Lung (tissue), 12 donors: ENCODE data around the gene MRM2. TPM values are rescaled to one million over a fixed set of nuclear protein-coding genes. Genes with fewer than 3 reads are reported as not detected.

ENCODE experiments used
- ATAC-seq: fragments of 200-7000 bp; cut with Tn5 transposase; one replicate; pipeline ENCODE4 v1.9.1; 2020; ENCODE audit warnings: moderate number of reproducible peaks; ENCODE audit not compliant: insufficient read depth, low FRiP score
- DNase-seq, 3 donors: peaks; one replicate each; pipeline ENCODE4 v3.0.0-alpha.2; 2013 to 2017
- H3K27ac ChIP-seq, 2 donors: one replicate each; pipeline ENCODE4 v1.5.1; 2013; ENCODE audit warnings: mild to moderate bottlenecking in 2 of 2, moderate library complexity in 2 of 2, control low read depth in 1 of 2, inconsistent platforms in 1 of 2, low read depth in 1 of 2, low read length in 1 of 2
- H3K27me3 ChIP-seq, 3 donors: one replicate each; pipeline ENCODE4 v1.5.1; 2013; ENCODE audit warnings: low read length in 2 of 3; ENCODE audit not compliant: control insufficient read depth in 3 of 3, insufficient read depth in 3 of 3
- H3K36me3 ChIP-seq, 4 donors: one replicate each; pipeline ENCODE4 v1.5.1; 2013; ENCODE audit warnings: low read length in 4 of 4, mild to moderate bottlenecking in 1 of 4, moderate library complexity in 1 of 4; ENCODE audit not compliant: control insufficient read depth in 4 of 4, insufficient read depth in 4 of 4
- H3K4me1 ChIP-seq, 5 donors: one replicate each; pipeline ENCODE4 v1.5.1; 2013; ENCODE audit warnings: low read length in 5 of 5, mild to moderate bottlenecking in 2 of 5, moderate library complexity in 1 of 5; ENCODE audit not compliant: control insufficient read depth in 5 of 5, insufficient read depth in 5 of 5
- H3K4me3 ChIP-seq: one replicate; pipeline ENCODE4 v1.5.1; 2013; ENCODE audit warnings: mild to moderate bottlenecking, control low read depth, moderate library complexity
- H3K9ac ChIP-seq, 2 donors: one replicate each; pipeline ENCODE4 v1.5.1; 2013; ENCODE audit warnings: low read length in 2 of 2, control low read depth in 1 of 2; ENCODE audit not compliant: insufficient read depth in 1 of 2
- H3K9me3 ChIP-seq, 4 donors: one replicate each; pipeline ENCODE4 v1.5.1; 2013; ENCODE audit warnings: low read length in 3 of 4, mild to moderate bottlenecking in 1 of 4, moderate library complexity in 1 of 4; ENCODE audit not compliant: control insufficient read depth in 4 of 4, insufficient read depth in 3 of 4
- CTCF ChIP-seq: IDR thresholded peaks from 2 replicates; pipeline ENCODE4 v1.5.1; 2012; ENCODE audit warnings: mild to moderate bottlenecking; ENCODE audit errors: control extremely low read depth, extremely low read depth
- WGBS, 2 donors: extraction: QIAGEN DNeasy Blood & Tissue Kit; methylation state at CpG; one replicate each; pipeline ENCODE4 v1.1.7; 2013; 5-methylcytosine and 5-hydroxymethylcytosine counted together
- polyA plus RNA-seq, 2 donors: library from polyadenylated mRNA; stranded (reverse); fragments of 200-250 nt; gene quantifications; one replicate each; pipeline ENCODE4 v1.2.1, GENCODE V29; 2013
- total RNA-seq, 2 donors: library from RNA; depleted of rRNA in 1 of 2; stranded (reverse); fragments of >200 nt in 1 of 2; gene quantifications; one replicate each; pipeline ENCODE4 v1.2.1, GENCODE V29; 2014 to 2021
- donor health status: control.
- donor health status: control.
- donor health status: Bipolar disorder and iron deficiency.
- donor health status: healthy.
- donor health status: DM: yes; HTN: yes; CAD: no.

The MRM2 gene
- total and polyA plus RNA-seq, 4 donors: 18.7 to 25.5 (median 23.1) TPM

- Histone ChIP-seq H3K36me3 (peaks cover 0 to 49% (median 5%) of the 10 kb centered on the region in 4 donors), H3K27me3 (no peaks in the 10 kb centered on the region), H3K4me1 (peaks cover 0 to 3% (median 0%) of the 10 kb centered on the region in 5 donors), H3K4me3 (no peak overlapping the region), H3K9ac (no peak overlapping the region), H3K9me3 (no peaks in the 10 kb centered on the region), H3K27ac (no peak overlapping the region)
- 94 to 95% methylated on average over 16 to 17 of the region's 17 CpGs for WGBS, 2 donors
- no peak for TF ChIP-seq CTCF
- ATAC-seq (no peak), DNase-seq (no peak)
These were observed 15.6 kb upstream of the MRM2 start for GRCh38 chr7:2257651-2258050.

DNA sequence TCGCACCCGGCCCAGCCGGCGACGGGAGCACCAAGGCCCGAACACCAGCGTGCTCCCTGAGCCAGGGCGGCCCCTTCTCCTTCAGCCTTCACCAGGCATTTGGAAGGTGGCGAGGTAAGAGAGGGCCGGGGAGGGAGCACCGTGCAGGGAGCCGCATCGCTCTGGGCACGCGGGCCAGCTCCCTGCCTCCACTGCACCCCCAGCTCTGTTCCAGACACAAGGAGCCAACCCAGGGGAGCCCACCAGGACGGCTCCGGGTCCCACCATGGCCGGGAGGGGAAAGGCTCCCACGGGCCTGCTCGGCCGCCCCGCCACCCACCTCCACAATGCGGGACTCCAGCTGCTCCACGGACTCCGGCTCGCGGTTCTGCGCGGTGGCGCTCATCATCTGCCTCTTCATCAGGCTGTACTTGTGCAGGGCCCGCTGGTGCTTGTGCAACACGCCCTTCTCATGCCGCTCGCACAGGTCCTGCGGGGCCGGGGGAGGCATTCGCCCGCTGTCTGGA lies 15.1 kb upstream of the MRM2 start:
- TF ChIP-seq CTCF: no peak
- Histone ChIP-seq H3K36me3 (peaks cover 0 to 46% (median 5%) of the 10 kb centered on the region in 4 donors), H3K4me3 (no peak overlapping the region)

GRCh38 chr7:2256306-2257045 lies 14.5 kb upstream of the MRM2 start:
- no peak for ATAC-seq
- Histone ChIP-seq H3K9me3 (no peaks in the 10 kb centered on the region), H3K4me1 (peaks cover 0 to 3% (median 0%) of the 10 kb centered on the region in 5 donors), H3K27me3 (no peaks in the 10 kb centered on the region), H3K36me3 (peaks cover 0 to 46% (median 5%) of the 10 kb centered on the region in 4 donors), H3K27ac (no peak overlapping the region), H3K9ac (no peak overlapping the region), H3K4me3 (no peak overlapping the region)
- 96 to 97% methylated on average over 44 of the region's 44 CpGs for WGBS, 2 donors
- DNase-seq: no peak
- TF ChIP-seq CTCF: no peak

More for the DNA sequence above, 15.1 kb upstream of the MRM2 start:
- no peaks in the 10 kb centered on the region for H3K9me3 ChIP-seq
- ATAC-seq: no peak
- WGBS, 2 donors: 95 to 96% methylated on average over 36 to 38 of the region's 38 CpGs
- no peak for DNase-seq
- no peak overlapping the region for H3K9ac ChIP-seq
- peaks cover 0 to 3% (median 0%) of the 10 kb centered on the region in 5 donors for H3K4me1 ChIP-seq
- H3K27ac ChIP-seq: no peak overlapping the region
- H3K27me3 ChIP-seq: no peaks in the 10 kb centered on the region
